8988T (cell line): ENCODE measurements around the gene INAVA.

Experiments
- DNase-seq: peaks from one replicate; pipeline ENCODE4 v3.0.0; 2011

Gene INAVA

GRCh38 chr1:200894712-200895442 lies at the start of gene INAVA:
INAVA (plus strand) TSS chr1:200894900; CDS start chr1:200898401, 3,501 bp downstream.
- no peak for DNase-seq

- DNase-seq: no peak
Measured at GRCh38 chr1:200845360-200845759, 49.3 kb upstream of the INAVA start.

DNA sequence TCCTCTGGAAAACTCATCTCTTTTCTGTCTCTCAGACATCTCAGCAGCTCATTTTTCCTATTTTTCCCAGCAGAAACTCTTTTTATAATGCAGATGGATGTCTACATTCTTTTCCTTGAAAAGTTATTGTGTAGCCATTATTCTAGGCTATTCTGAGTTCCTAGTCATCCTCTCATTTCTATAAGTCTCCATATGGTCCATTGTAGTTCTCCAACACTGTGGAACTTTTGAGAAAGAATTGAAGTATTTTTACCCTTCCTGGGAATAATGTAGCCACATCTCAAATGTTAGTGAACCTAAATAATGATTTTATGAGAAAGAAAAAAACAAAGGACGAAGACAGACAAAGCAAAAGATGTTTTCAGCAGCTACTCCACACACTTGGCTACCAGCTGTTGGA lies 48.3 kb upstream of the INAVA start:
- no peak for DNase-seq

DNA sequence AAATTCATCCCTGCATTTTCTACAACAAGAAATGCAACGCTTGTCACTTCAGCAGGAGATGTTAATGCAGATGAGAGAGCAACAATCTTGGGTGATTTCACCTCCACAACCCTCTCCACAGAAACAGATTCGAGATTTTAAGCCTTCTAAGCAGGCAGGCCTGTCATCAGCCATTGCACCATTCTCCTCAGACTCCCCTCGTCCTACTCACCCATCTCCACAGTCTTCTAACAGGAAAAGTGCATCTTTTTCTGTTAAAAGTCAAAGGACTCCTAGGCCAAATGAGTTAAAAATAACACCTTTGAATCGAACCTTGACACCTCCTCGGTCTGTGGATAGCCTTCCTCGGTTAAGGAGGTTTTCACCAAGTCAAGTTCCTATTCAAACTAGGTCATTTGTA lies 45.3 kb upstream of the INAVA start:
- no peak for DNase-seq

GRCh38 chr1:200850554-200850953 lies 44.1 kb upstream of the INAVA start:
- DNase-seq: no peak

GRCh38 chr1:200856716-200857357 lies 37.9 kb upstream of the INAVA start:
- no peak for DNase-seq

- DNase-seq: no peak
Measured at GRCh38 chr1:200857804-200858203, 36.9 kb upstream of the INAVA start.

GRCh38 chr1:200861937-200862647 lies 32.6 kb upstream of the INAVA start:
- DNase-seq: no peak

DNA sequence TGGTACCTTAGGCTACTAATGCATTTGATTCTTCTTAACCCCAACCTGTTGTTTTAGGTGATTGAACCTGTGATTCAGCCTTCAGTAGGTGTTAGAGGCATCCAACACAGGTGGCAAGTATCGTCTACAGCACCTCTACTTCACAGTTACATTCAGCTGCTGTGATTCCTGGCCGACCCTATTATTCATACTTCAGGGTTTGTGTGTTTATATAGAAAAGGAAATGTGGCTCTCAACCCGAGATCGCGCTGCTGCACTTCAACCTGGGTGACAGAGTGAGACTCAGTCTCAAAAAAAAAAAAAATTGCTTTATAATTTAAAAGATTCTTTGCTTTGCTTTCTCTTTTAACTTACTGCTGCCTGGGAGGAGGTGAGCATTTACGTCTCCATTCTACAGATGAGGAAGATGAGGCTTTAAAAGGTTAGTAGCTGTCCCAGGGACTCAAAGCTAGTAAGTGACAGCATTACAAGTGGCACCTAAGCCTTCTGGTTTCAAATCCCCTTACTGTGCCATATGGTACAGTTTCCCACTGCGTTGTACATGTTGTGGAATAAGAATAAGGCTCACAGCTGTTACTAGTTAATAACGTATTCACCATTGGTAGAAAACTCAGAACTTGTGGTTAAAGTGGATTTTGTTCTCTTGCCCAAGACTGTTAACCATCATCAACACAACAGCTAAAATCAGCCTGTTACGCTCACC lies 31.8 kb upstream of the INAVA start:
- no peak for DNase-seq

DNA sequence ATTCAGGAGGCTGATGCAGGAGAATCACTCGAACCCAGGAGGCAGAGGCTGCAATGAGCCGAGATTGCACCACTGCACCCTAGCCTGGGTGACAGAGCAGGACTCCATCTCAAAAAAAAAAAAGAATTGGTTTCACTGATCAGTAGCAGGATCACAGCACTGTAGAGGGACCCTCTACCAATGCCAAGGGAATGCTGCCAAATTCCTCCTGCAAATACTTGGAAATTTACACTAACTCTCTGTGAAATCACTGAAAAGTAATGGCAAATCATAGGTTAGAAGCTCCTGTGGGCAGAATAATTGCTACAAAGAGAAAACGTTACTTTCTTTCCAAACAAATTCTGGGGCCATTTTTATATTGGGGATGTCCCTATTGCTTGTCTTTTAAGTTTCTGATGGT lies 28.6 kb upstream of the INAVA start:
- no peak for DNase-seq

DNA sequence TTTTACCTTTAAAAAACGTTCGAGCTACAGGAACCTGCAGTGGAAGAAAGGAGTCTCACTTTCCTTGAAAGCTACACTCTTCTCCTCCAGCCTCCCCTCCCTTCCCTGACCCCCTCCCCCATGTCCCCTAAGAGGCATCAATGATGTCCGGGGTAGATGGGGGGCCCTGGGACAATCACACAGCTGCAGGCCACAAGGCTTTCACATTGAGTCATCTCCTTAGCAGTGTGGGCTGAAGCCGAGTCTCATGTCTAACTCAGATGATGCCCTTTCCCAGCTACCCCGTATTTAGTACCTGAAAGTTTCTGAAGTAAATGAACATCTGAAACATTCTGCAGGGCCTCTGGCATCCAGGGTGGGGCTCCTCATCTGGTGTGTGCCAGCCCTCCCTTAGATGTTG lies 28.2 kb upstream of the INAVA start:
- no peak for DNase-seq

DNA sequence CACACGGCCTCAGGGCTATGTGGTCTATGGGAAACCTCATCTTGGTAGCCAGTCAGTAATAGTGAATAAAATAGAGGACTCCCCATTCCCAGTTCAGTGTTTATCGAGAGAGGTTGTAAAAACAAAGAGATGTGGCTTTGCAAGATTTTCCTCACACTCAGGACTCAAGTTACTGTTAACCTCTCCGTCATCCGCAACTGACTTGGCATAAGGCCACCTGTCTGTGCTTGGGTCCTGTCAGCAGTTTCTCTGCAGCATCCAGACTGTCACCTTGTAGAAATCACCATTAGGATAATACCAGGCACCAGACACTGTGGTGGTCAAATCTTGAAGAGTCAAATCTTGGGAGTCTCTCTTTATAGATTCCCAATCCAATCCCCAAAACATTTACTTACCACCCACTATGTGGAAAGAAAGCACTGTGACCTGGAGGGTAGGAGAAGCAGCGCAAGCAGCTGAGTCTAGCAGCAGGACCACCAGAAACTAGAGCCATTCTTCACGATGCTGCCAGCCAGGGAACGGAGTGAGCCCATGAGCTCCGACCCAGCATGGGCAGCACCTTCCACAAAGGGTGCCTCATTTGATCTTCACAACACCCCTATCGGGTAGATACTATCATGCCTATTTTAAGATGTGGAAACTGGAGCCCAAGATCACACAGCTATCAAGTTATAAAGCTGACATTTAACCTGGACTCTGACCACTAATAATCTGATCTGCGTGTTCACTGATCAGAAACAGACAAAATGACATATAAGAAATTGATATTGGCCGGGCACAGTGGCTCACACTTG lies 27.5 kb upstream of the INAVA start:
- no peak for DNase-seq

- DNase-seq: no peak
Measured at GRCh38 chr1:200869376-200869752, 25.3 kb upstream of the INAVA start.

- DNase-seq: no peak
Measured at GRCh38 chr1:200869753-200870391, 24.8 kb upstream of the INAVA start.

GRCh38 chr1:200872446-200873115 lies 22.1 kb upstream of the INAVA start, which contains the start of gene GPR25:
GPR25 (plus strand) TSS chr1:200872981; CDS start chr1:200873038, 57 bp downstream.
- no peak for DNase-seq

GRCh38 chr1:200873116-200873670 lies 21.5 kb upstream of the INAVA start:
- DNase-seq: no peak

DNA sequence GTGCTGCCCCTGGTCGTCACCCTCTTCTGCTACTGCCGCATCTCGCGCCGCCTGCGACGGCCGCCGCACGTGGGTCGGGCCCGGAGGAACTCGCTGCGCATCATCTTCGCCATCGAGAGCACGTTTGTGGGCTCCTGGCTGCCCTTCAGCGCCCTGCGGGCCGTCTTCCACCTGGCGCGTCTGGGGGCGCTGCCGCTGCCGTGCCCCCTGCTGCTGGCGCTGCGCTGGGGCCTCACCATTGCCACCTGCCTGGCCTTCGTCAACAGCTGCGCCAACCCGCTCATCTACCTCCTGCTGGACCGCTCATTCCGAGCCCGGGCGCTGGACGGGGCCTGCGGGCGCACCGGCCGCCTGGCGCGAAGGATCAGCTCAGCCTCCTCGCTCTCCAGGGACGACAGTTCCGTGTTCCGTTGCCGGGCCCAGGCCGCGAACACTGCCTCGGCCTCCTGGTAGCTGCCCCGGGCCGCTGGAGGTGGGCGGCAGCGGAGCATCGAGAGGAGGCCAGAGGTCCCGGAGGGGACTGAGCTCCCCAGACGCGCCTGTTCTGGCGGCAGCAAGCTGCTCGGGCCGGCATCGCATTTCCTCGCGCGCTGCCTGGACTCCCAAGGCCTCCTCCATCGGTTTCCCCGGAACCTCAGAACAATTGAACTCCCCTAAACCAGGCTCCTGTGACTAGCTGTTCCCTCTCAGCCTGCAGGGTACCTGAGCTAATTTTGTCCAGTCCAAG lies 20.9 kb upstream of the INAVA start:
- no peak for DNase-seq

- DNase-seq: no peak
Measured at GRCh38 chr1:200874694-200875093, 20.0 kb upstream of the INAVA start.

DNA sequence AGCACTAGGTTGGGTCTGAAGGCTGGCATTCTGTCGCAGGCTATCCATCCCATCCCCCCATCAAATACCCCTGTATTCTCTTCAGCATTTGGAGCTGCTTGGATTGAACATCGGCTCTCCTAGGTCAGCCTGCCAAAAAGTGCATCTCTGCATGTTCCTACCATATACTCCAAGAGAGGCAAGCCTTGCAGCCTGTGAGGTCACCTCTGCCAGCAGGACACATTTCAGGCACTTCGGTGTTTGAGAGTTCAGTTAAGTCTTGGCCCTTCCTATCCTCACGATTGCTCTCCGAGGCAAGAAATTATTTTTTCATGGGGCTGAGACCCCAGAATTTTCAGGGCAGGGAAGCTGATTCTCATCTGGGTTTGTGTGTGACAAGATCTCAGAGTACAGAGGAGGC lies 19.3 kb upstream of the INAVA start:
- no peak for DNase-seq

DNA sequence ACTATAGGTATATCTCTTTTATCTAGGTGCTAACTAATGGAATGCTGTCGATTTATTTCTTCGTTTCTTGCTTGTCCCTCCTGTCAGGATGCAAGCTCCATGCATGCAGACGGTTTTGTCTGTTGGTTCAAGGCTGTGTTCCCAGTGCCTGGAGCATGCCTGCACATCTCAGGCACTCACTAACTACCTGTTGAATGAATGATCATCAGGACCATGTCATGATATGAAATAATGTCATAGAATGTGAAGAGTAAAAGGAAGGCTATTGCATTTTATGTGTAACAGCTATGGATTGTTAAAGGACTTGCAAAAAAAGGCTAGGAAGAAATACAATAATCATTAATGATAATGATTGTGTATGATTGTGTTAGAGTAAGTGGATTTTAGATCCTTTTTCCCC lies 17.7 kb upstream of the INAVA start:
- no peak for DNase-seq
